T-helper 2 cell treated with Interferon-gamma antibody and Interleukin-4, amounts not matched to agents 5 μg/mL and 100 μg/mL, for 36 hours (primary cell): ENCODE results near the gene SNRNP70.

Experiments used
- DNase-seq: peaks from one replicate; pipeline ENCODE4 v3.0.0; 2021; ENCODE audit warnings: low spot score
- H3K27ac Mint-ChIP-seq: one replicate; pipeline ENCODE4 v1.8.0; 2021; ENCODE audit warnings: mild to moderate bottlenecking, mixed read lengths
- H3K27me3 Mint-ChIP-seq: one replicate; pipeline ENCODE4 v1.8.0; 2021; ENCODE audit warnings: low read depth, mixed read lengths
- H3K36me3 Mint-ChIP-seq: one replicate; pipeline ENCODE4 v1.8.0; 2021; ENCODE audit warnings: low read depth, mixed read lengths
- H3K4me1 Mint-ChIP-seq: one replicate; pipeline ENCODE4 v1.8.0; 2021; ENCODE audit warnings: low read depth, mixed read lengths
- H3K4me3 Mint-ChIP-seq: one replicate; pipeline ENCODE4 v1.8.0; 2022; ENCODE audit warnings: mild to moderate bottlenecking, moderate library complexity, mixed read lengths
- H3K9me3 Mint-ChIP-seq: one replicate; pipeline ENCODE4 v1.8.0; 2021; ENCODE audit warnings: mixed read lengths

Gene SNRNP70

GRCh38 chr19:49149652-49150105, 64.4 kb downstream of the SNRNP70 start:
- H3K27me3 Mint-ChIP-seq = peaks cover 62% of the 10 kb centered on the region
- H3K4me1 Mint-ChIP-seq = peaks cover 26% of the 10 kb centered on the region
- H3K27ac Mint-ChIP-seq = no peak overlapping the region
- H3K4me3 Mint-ChIP-seq = peak overlapping the region; percentile 82
- H3K9me3 Mint-ChIP-seq = no peaks in the 10 kb centered on the region
- H3K36me3 Mint-ChIP-seq = no peaks in the 10 kb centered on the region
- DNase-seq = no peak

- Mint-ChIP-seq H3K9me3 (no peaks in the 10 kb centered on the region), H3K4me3 (peak overlapping the region; percentile 82), H3K27me3 (peaks cover 66% of the 10 kb centered on the region), H3K36me3 (no peaks in the 10 kb centered on the region), H3K27ac (no peak overlapping the region), H3K4me1 (peaks cover 24% of the 10 kb centered on the region)
- peak; percentile 44 for DNase-seq
Observed at GRCh38 chr19:49150106-49150943, 65.1 kb downstream of the SNRNP70 start.

- Mint-ChIP-seq H3K9me3 (no peaks in the 10 kb centered on the region), H3K4me1 (peaks cover 19% of the 10 kb centered on the region), H3K36me3 (no peaks in the 10 kb centered on the region), H3K27ac (no peak overlapping the region), H3K4me3 (peak overlapping the region; percentile 59), H3K27me3 (peaks cover 66% of the 10 kb centered on the region)
- DNase-seq = no peak
Observed at GRCh38 chr19:49150944-49151243, 65.6 kb downstream of the SNRNP70 start.

- H3K9me3 Mint-ChIP-seq = no peaks in the 10 kb centered on the region
- H3K4me3 Mint-ChIP-seq = peak overlapping the region; percentile 59
- H3K27me3 Mint-ChIP-seq = peaks cover 67% of the 10 kb centered on the region
- peaks cover 16% of the 10 kb centered on the region for H3K4me1 Mint-ChIP-seq
- H3K36me3 Mint-ChIP-seq = no peaks in the 10 kb centered on the region
- no peak for DNase-seq
- no peak overlapping the region for H3K27ac Mint-ChIP-seq
Observed at GRCh38 chr19:49151267-49152118, 66.2 kb downstream of the SNRNP70 start.

GRCh38 chr19:49152119-49152550, 66.9 kb downstream of the SNRNP70 start:
- Mint-ChIP-seq H3K36me3 (no peaks in the 10 kb centered on the region), H3K9me3 (no peaks in the 10 kb centered on the region), H3K27me3 (peaks cover 65% of the 10 kb centered on the region), H3K4me1 (peaks cover 16% of the 10 kb centered on the region), H3K27ac (no peak overlapping the region), H3K4me3 (peak overlapping the region; percentile 26)
- no peak for DNase-seq

- Mint-ChIP-seq H3K9me3 (no peaks in the 10 kb centered on the region), H3K27ac (no peak overlapping the region), H3K27me3 (peaks cover 64% of the 10 kb centered on the region), H3K36me3 (no peaks in the 10 kb centered on the region), H3K4me3 (no peak overlapping the region), H3K4me1 (peaks cover 17% of the 10 kb centered on the region)
- no peak for DNase-seq
Observed at GRCh38 chr19:49153167-49153809, 68.0 kb downstream of the SNRNP70 start.

- Mint-ChIP-seq H3K4me3 (no peak overlapping the region), H3K4me1 (peaks cover 15% of the 10 kb centered on the region)
Observed at GRCh38 chr19:49154279-49154678, 69.0 kb downstream of the SNRNP70 start.

GRCh38 chr19:49155005-49155819, 70.0 kb downstream of the SNRNP70 start, which contains the start of gene HRC:
Gene HRC, minus strand, starts transcription at chr19:49155396. Its CDS starts 159 bp downstream, at chr19:49155237.
- H3K4me1 Mint-ChIP-seq = peaks cover 12% of the 10 kb centered on the region
- no peaks in the 10 kb centered on the region for H3K9me3 Mint-ChIP-seq
- DNase-seq = no peak
- no peaks in the 10 kb centered on the region for H3K36me3 Mint-ChIP-seq
- no peak within 1 kb of the TSS for H3K4me3 Mint-ChIP-seq
- H3K27ac Mint-ChIP-seq = no peak within 1 kb of the TSS
- H3K27me3 Mint-ChIP-seq = peaks cover 60% of the 10 kb centered on the region

More at GRCh38 chr19:49154279-49154678, 69.0 kb downstream of the SNRNP70 start:
- Mint-ChIP-seq H3K36me3 (no peaks in the 10 kb centered on the region), H3K27me3 (peaks cover 61% of the 10 kb centered on the region), H3K9me3 (no peaks in the 10 kb centered on the region), H3K27ac (no peak overlapping the region)
- DNase-seq = no peak

- no peak overlapping the region for H3K27ac Mint-ChIP-seq
- no peak overlapping the region for H3K4me3 Mint-ChIP-seq
- peaks cover 61% of the 10 kb centered on the region for H3K27me3 Mint-ChIP-seq
- H3K4me1 Mint-ChIP-seq = peaks cover 11% of the 10 kb centered on the region
- DNase-seq = no peak
- no peaks in the 10 kb centered on the region for H3K9me3 Mint-ChIP-seq
- H3K36me3 Mint-ChIP-seq = no peaks in the 10 kb centered on the region
Observed at GRCh38 chr19:49155820-49156346, 70.6 kb downstream of the SNRNP70 start.

GRCh38 chr19:49157445-49158224, 72.4 kb downstream of the SNRNP70 start, which contains the start of gene TRPM4:
Gene TRPM4, plus strand, starts transcription at chr19:49157792. Its CDS starts 75 bp downstream, at chr19:49157867.
- Mint-ChIP-seq H3K27ac (no peak within 1 kb of the TSS), H3K9me3 (no peaks in the 10 kb centered on the region), H3K4me1 (peaks cover 5% of the 10 kb centered on the region), H3K27me3 (peaks cover 52% of the 10 kb centered on the region), H3K4me3 (peak within 1 kb of the TSS; percentile 54), H3K36me3 (no peaks in the 10 kb centered on the region)
- DNase-seq = peak; percentile 53
